Naive thymus-derived CD8-positive, alpha-beta T cell (primary cell): ENCODE measurements around the gene BCKDHB. TPM values are rescaled to one million over a fixed set of nuclear protein-coding genes. Genes with fewer than 3 reads are reported as not detected.
A peak's percentile ranks its signal among the peaks of the same experiment; 100 is the strongest.
"Not testable (repeated sequence)": the region's sequence is repeated elsewhere in the genome, so short reads cannot be mapped to it uniquely, and the experiment has no call there.

Experiments used
- ATAC-seq, 2 donors: fragments of 150-1000 bp; cut with Tn5 transposase in 1 of 2; sonication (Bioruptor Pico), chemical (Tn5 transposase) in 1 of 2; 1 replicate in 1 of 2; 2 replicates in 1 of 2; pipeline ENCODE4 v1.10.0; 2021; ENCODE audit warnings: mild to moderate bottlenecking in 2 of 2, moderate library complexity in 2 of 2
- POLR2A ChIA-PET: fragments of 350-600 bp; sonication (Branson Sonifier 250); formaldehyde crosslinking; loops from one replicate; lab custom pipeline; 2021; ENCODE audit warnings: antibody characterized with exemption; lab: Charles Lee
- DNase-seq, 10 donors: peaks; one replicate each; pipeline versions ENCODE4 v3.0.0 to v3.0.0-alpha.2; 2020 to 2022
- H3K27ac Mint-ChIP-seq, 10 donors: one replicate each; pipeline ENCODE4 v1.8.0; 2020 to 2022; ENCODE audit warnings: mild to moderate bottlenecking in 10 of 10, mixed read lengths in 10 of 10, moderate library complexity in 4 of 10, inconsistent platforms in 1 of 10
- H3K27me3 Mint-ChIP-seq, 5 donors: one replicate each; pipeline ENCODE4 v1.8.0; 2021 to 2022; ENCODE audit warnings: mixed read lengths in 5 of 5
- H3K36me3 Mint-ChIP-seq, 3 donors: one replicate each; pipeline ENCODE4 v1.8.0; 2020 to 2022; ENCODE audit warnings: mixed read lengths in 3 of 3, mild to moderate bottlenecking in 2 of 3, inconsistent platforms in 1 of 3
- H3K4me1 Mint-ChIP-seq, 4 donors: one replicate each; pipeline ENCODE4 v1.8.0; 2021 to 2022; ENCODE audit warnings: mixed read lengths in 4 of 4
- H3K4me3 Mint-ChIP-seq, 10 donors: one replicate each; pipeline ENCODE4 v1.8.0; 2020 to 2022; ENCODE audit warnings: mild to moderate bottlenecking in 10 of 10, mixed read lengths in 10 of 10, moderate library complexity in 6 of 10, inconsistent platforms in 1 of 10
- H3K9me3 Mint-ChIP-seq, 9 donors: one replicate each; pipeline ENCODE4 v1.8.0; 2020 to 2022; ENCODE audit warnings: mixed read lengths in 9 of 9, mild to moderate bottlenecking in 3 of 9, inconsistent platforms in 1 of 9, moderate library complexity in 1 of 9
- polyA plus RNA-seq, 3 donors: library from polyadenylated mRNA; unstranded; fragments of 300-500 nt; fragmentation: Illumina TruSeq; gene quantifications; one replicate each; pipeline ENCODE4 v1.2.3, GENCODE V29; 2021
- total RNA-seq, 8 experiments: library from RNA in 2 of 8; stranded (reverse) in 2 of 8; gene quantifications; one replicate each; pipeline ENCODE4 v1.2.3 and lab custom pipeline; 2021 to 2026

Gene BCKDHB
- total and polyA plus RNA-seq, 5 experiments from 2014 or later: 20.1 to 31.4 (median 24.1) TPM

- DNase-seq (no peak), ATAC-seq (no peak)
- POLR2A ChIA-PET: no interaction called here
- Mint-ChIP-seq H3K27ac (no peak overlapping the region), H3K27me3 (no peaks in the 10 kb centered on the region), H3K4me1 (no peaks in the 10 kb centered on the region), H3K36me3 (peaks cover 27 to 56% (median 27%) of the 10 kb centered on the region in 3 donors), H3K9me3 (peaks cover 0 to 23% (median 8%) of the 10 kb centered on the region in 9 donors), H3K4me3 (no peak overlapping the region)
Measured at GRCh38 chr6:80185492-80185891, 79.0 kb downstream of the BCKDHB start.

DNA sequence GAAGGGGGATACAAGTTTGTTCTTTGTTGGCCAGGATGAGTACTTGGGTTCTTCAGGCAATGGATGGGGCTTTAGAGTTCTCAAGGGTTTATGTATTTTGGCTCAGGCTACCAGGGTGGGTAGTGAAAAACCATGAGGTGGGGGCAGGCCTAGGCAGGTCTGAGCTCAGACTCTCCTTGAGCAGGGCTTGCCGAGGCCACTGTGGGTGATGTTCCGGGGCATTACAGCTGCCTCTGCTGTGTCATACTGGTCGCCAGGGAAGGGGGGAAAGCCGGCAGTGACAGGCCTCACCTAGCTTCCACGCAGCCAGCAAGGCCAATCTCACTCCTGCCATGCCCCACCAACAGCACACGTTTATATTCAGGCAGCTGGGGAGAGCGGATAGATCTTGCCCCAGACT lies 79.6 kb downstream of the BCKDHB start:
- H3K4me1 Mint-ChIP-seq: no peaks in the 10 kb centered on the region
- H3K4me3 Mint-ChIP-seq: no peak overlapping the region
- H3K36me3 Mint-ChIP-seq: peaks cover 27 to 54% (median 27%) of the 10 kb centered on the region in 3 donors
- ATAC-seq (no peak), DNase-seq (no peak)
- peaks cover 0 to 23% (median 8%) of the 10 kb centered on the region in 9 donors for H3K9me3 Mint-ChIP-seq
- POLR2A ChIA-PET: no interaction called here
- H3K27me3 Mint-ChIP-seq: no peaks in the 10 kb centered on the region
- no peak overlapping the region for H3K27ac Mint-ChIP-seq

DNA sequence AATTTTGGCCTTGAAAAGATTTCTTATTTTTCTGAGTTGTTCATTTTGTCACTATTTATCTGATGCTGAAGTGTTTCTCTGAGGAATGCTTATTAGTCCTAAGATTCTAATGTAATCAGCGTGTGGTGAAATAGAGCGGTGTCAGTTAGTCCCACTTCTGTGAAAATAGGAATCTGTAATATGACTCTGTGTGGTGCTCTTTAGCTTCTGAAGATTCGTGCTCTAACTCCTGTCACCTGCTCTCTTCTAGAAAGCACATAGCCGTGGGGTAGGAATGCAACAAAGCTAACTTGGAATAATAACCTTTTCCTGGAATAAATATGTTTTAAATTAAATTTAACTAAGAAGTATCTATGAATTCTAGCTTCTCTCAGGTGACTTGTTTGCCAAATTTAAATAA lies 90.4 kb downstream of the BCKDHB start:
- no peak overlapping the region for H3K4me3 Mint-ChIP-seq
- DNase-seq: no peak
- POLR2A ChIA-PET: no interaction called here
- H3K27ac Mint-ChIP-seq: no peak overlapping the region
- no peaks in the 10 kb centered on the region for H3K4me1 Mint-ChIP-seq
- H3K36me3 Mint-ChIP-seq: peaks cover 4 to 14% (median 6%) of the 10 kb centered on the region in 3 donors
- H3K27me3 Mint-ChIP-seq: no peaks in the 10 kb centered on the region
- no peak for ATAC-seq
- no peaks in the 10 kb centered on the region for H3K9me3 Mint-ChIP-seq

DNA sequence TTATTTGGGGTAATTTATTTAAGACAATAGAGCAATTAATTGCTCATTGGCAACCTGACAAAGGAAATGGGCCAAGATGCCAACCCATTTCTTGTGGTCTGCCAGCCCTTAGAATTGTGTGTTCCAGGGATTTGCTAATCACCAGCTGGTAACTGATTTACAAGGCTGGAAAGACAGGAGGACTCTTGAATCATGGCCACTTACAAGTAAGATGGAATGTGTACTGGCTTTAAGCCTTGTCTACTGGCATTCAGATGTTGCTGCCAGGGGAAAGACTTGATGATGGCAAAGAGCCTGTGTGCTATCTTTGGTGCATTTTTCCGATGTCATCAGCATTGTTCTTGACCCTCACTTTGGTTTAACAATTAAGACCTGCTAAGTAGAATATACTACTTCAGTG lies 91.0 kb downstream of the BCKDHB start:
- ATAC-seq: no peak
- H3K4me3 Mint-ChIP-seq: no peak overlapping the region
- no peak overlapping the region for H3K27ac Mint-ChIP-seq
- no peaks in the 10 kb centered on the region for H3K4me1 Mint-ChIP-seq
- no peaks in the 10 kb centered on the region for H3K9me3 Mint-ChIP-seq
- DNase-seq: no peak
- POLR2A ChIA-PET: no interaction called here
- H3K36me3 Mint-ChIP-seq: peaks cover 4 to 16% (median 6%) of the 10 kb centered on the region in 3 donors
- no peaks in the 10 kb centered on the region for H3K27me3 Mint-ChIP-seq

DNA sequence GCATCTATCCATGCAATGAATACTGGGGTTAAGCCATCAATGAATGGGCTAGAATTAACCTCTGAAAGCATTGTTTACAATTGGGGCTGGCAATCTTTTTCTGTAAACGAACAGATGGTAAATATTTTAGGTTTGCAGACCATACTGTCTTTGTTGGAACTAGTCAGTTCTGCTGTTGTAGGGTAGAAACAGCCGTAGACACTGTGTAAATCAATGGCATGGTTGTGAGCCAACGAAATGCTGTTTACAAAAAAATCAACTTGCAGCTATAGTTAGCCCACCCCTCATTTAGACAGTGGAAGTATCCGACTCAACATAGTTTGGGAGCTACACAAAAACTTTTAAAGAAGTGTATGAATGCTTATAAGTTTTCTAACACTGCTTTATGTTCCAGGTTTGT lies 91.5 kb downstream of the BCKDHB start:
- Mint-ChIP-seq H3K4me1 (no peaks in the 10 kb centered on the region), H3K27me3 (no peaks in the 10 kb centered on the region), H3K9me3 (no peaks in the 10 kb centered on the region), H3K4me3 (no peak overlapping the region), H3K27ac (no peak overlapping the region), H3K36me3 (peaks cover 4 to 21% (median 10%) of the 10 kb centered on the region in 3 donors)
- POLR2A ChIA-PET: no interaction called here
- ATAC-seq: no peak
- DNase-seq: no peak

- Mint-ChIP-seq H3K4me3 (no peak overlapping the region), H3K27me3 (no peaks in the 10 kb centered on the region), H3K27ac (no peak overlapping the region), H3K36me3 (peaks cover 4 to 47% (median 20%) of the 10 kb centered on the region in 3 donors), H3K4me1 (no peaks in the 10 kb centered on the region), H3K9me3 (no peaks in the 10 kb centered on the region)
- POLR2A ChIA-PET: no interaction called here
- ATAC-seq (no peak), DNase-seq (no peak)
Measured at GRCh38 chr6:80203283-80203682, 96.8 kb downstream of the BCKDHB start.

- DNase-seq: no peak
- H3K36me3 Mint-ChIP-seq: peaks cover 4 to 48% (median 16%) of the 10 kb centered on the region in 3 donors
- POLR2A ChIA-PET: no interaction called here
- H3K9me3 Mint-ChIP-seq: no peaks in the 10 kb centered on the region
- H3K4me1 Mint-ChIP-seq: no peaks in the 10 kb centered on the region
- no peak for ATAC-seq
- no peak overlapping the region for H3K4me3 Mint-ChIP-seq
- no peaks in the 10 kb centered on the region for H3K27me3 Mint-ChIP-seq
- peak overlapping the region in 1 of 10 donors; percentile 32 for H3K27ac Mint-ChIP-seq
Measured at GRCh38 chr6:80205404-80205803, 98.9 kb downstream of the BCKDHB start.

DNA sequence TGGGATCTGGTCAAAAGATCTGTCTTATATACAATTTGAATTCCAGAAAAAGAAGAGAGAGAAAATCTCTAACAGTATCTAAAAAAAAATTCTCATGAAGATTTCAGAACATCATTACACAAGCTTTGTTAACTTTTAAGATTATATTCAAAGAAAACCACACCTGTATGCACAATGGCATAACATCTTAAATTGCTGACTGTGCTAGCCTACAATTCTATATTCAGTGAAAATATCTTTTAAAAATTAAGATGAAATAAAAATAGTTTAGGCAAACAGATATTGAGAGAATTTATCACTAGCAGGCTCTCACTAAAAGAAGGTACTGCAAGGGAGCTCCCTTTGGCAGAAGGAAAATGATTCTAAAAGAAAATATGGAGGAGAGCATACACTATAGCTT lies 100.3 kb downstream of the BCKDHB start:
- H3K27ac Mint-ChIP-seq: no peak overlapping the region
- peaks cover under 1 to 41% (median 14%) of the 10 kb centered on the region in 3 donors for H3K36me3 Mint-ChIP-seq
- DNase-seq (no peak), ATAC-seq (no peak)
- no peaks in the 10 kb centered on the region for H3K9me3 Mint-ChIP-seq
- POLR2A ChIA-PET: no interaction called here
- H3K4me3 Mint-ChIP-seq: no peak overlapping the region
- no peaks in the 10 kb centered on the region for H3K27me3 Mint-ChIP-seq
- no peaks in the 10 kb centered on the region for H3K4me1 Mint-ChIP-seq

- no peaks in the 10 kb centered on the region for H3K4me1 Mint-ChIP-seq
- H3K27me3 Mint-ChIP-seq: no peaks in the 10 kb centered on the region
- ATAC-seq (no peak), DNase-seq (no peak)
- POLR2A ChIA-PET: no interaction called here
- H3K9me3 Mint-ChIP-seq: no peaks in the 10 kb centered on the region
- H3K36me3 Mint-ChIP-seq: peaks cover 0 to 23% (median under 1%) of the 10 kb centered on the region in 3 donors
- no peak overlapping the region for H3K4me3 Mint-ChIP-seq
- H3K27ac Mint-ChIP-seq: no peak overlapping the region
Measured at GRCh38 chr6:80209430-80209829, 103.0 kb downstream of the BCKDHB start.

DNA sequence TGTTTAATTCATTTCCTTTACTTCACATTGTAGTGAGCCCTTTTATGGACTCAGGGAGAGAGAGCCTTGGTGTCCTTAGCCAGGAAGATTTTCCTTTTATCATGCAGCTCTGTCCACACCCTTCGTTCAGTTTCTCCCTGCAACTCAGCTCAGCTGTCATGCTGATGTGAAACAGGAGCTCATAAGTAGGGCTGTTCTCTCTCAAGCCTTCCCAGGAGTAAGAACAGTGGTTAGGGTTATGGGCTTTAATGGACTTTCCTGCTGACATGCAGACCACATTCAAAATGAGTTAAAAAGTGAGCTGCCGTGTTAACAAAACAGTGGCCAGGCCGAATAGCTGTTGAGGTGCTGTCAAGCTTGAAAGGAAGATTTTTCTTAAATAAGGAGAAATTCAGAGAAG lies 104.1 kb downstream of the BCKDHB start:
- Mint-ChIP-seq H3K36me3 (peaks cover 0 to 18% (median 0%) of the 10 kb centered on the region in 3 donors), H3K4me3 (no peak overlapping the region), H3K27me3 (no peaks in the 10 kb centered on the region), H3K4me1 (no peaks in the 10 kb centered on the region), H3K9me3 (no peaks in the 10 kb centered on the region), H3K27ac (no peak overlapping the region)
- ATAC-seq: no peak
- DNase-seq: no peak
- POLR2A ChIA-PET: no interaction called here

DNA sequence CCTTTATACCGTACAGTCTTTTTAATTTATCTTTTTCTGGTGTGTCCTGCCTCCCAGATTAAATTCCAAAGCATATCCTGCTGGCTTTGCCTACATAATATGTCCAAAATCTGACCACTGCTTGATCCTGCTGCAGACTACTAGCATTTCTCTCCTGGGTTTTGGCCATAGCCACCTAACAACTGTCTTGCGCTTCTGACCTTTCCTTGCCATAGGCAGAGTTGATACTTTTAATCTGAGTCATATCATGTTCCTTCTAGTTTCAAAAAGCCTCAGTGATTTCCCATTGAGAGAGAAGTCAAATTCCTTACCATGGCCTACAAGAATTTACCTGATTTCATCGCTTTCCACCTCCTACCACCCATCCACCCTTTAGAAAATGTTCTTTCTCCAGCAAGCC lies 104.8 kb downstream of the BCKDHB start:
- no peak for ATAC-seq
- Mint-ChIP-seq H3K9me3 (no peaks in the 10 kb centered on the region), H3K27me3 (no peaks in the 10 kb centered on the region), H3K27ac (peak overlapping the region in 3 of 10 donors; percentile 1 to 8 (median 2)), H3K36me3 (peaks cover 0 to 13% (median 0%) of the 10 kb centered on the region in 3 donors), H3K4me1 (no peaks in the 10 kb centered on the region), H3K4me3 (no peak overlapping the region)
- POLR2A ChIA-PET: no interaction called here
- DNase-seq: no peak

GRCh38 chr6:80211890-80212289 lies 105.4 kb downstream of the BCKDHB start:
- ATAC-seq, DNase-seq, H3K27me3 Mint-ChIP-seq, H3K4me3 Mint-ChIP-seq, H3K4me1 Mint-ChIP-seq, POLR2A ChIA-PET, H3K9me3 Mint-ChIP-seq, H3K36me3 Mint-ChIP-seq: not testable (repeated sequence)
- H3K27ac Mint-ChIP-seq: peak overlapping the region in 1 of 10 donors; percentile 50

DNA sequence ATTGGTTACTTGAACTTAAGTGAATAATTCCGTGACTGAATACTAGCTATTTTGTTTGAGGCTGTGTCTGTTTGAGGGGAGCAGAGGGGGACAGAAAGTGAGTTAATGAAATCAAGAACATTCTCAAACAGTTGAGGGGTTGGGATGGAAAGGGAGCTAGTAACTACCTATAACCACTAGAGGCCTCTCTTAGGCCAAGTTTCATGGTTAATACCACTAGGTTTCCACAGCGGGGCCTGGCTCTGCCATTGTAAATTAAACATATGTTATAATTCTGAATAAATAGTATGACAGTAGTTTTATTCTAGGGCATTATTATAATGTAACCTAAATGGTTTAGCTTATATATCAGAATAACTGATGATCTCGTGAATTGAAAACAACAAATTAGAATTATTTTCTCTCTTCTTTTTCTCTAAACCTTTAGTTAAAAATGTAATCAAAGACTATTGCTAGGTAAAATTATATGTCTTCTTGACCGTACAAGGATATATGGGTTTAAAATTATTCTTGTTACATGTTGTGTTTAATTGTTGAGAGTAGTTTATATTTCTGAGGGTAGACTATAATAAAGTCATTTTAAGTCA lies 108.1 kb downstream of the BCKDHB start:
- ATAC-seq: peak; percentile 66 to 73
- DNase-seq: peak in 3 of 10 donors; percentile 10 to 24 (median 18)
- Mint-ChIP-seq H3K4me1 (peaks cover 0 to 2% (median 0%) of the 10 kb centered on the region in 4 donors), H3K36me3 (peaks cover 3 to 12% (median 9%) of the 10 kb centered on the region in 3 donors), H3K27ac (peak overlapping the region in 1 of 10 donors; percentile 43), H3K27me3 (no peaks in the 10 kb centered on the region), H3K9me3 (peaks cover 0 to 3% (median 0%) of the 10 kb centered on the region in 9 donors), H3K4me3 (no peak overlapping the region)
- POLR2A ChIA-PET: no interaction called here

- peaks cover 8 to 18% (median 11%) of the 10 kb centered on the region in 3 donors for H3K36me3 Mint-ChIP-seq
- H3K27me3 Mint-ChIP-seq: no peaks in the 10 kb centered on the region
- POLR2A ChIA-PET: no interaction called here
- H3K27ac Mint-ChIP-seq: peak overlapping the region in 1 of 10 donors; percentile 34
- H3K4me1 Mint-ChIP-seq: peaks cover 0 to 3% (median 0%) of the 10 kb centered on the region in 4 donors
- DNase-seq: no peak
- no peak for ATAC-seq
- H3K9me3 Mint-ChIP-seq: peaks cover 0 to 8% (median 0%) of the 10 kb centered on the region in 9 donors
- no peak overlapping the region for H3K4me3 Mint-ChIP-seq
Measured at GRCh38 chr6:80215063-80215462, 108.6 kb downstream of the BCKDHB start.
